Stimulated activated CD4-positive, alpha-beta T cell treated with anti-CD3 and anti-CD28 coated beads, Interleukin-4, amount 100 ng/mL, for 24 hours (primary cell): ENCODE measurements around the gene PRKCQ.
A peak's percentile ranks its signal among the peaks of the same experiment; 100 is the strongest.
"Not testable (repeated sequence)": the region's sequence is repeated elsewhere in the genome, so short reads cannot be mapped to it uniquely, and the experiment has no call there.

Experiments
- DNase-seq: peaks from one replicate; pipeline ENCODE4 v3.0.0-alpha.2; 2020

PRKCQ gene

DNA sequence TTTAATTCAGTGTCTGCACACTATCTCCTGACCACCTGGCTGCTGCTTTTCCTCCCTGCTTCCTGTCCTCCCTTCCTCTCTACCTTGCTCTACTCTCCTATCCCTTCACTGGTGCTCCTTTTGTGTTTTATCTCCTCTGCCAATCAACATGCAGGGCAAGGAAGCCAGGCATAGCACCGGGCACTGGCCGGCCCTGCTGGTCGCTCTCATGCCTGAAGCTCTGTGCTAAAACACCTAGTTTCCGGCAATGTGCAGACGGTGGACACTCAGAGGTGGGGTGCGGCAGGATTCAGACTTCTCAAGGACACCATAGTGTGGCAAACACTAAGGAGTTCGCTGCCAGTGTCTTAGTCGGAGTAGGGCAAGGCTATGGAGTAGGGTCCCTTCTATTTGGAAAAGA is 177.1 kb downstream of the PRKCQ start:
- no peak for DNase-seq

DNA sequence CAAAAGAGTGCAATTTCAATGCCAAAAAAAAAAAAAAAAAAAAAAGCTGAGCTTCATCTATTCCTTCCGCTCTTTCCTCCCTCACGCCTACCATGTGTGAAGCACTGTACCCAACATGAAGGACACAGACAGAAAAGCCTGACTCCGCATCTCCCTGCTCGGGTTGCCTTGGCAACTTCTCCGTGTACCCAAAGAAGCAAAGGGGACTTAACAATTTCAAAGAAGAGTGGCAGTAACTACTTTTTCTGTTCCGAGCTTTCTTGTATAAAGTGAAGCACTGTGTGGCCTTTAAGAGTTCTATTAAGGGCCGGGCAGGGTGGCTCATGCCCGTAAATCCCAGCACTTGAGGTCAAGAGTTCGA is 177.7 kb downstream of the PRKCQ start:
- no peak for DNase-seq

DNA sequence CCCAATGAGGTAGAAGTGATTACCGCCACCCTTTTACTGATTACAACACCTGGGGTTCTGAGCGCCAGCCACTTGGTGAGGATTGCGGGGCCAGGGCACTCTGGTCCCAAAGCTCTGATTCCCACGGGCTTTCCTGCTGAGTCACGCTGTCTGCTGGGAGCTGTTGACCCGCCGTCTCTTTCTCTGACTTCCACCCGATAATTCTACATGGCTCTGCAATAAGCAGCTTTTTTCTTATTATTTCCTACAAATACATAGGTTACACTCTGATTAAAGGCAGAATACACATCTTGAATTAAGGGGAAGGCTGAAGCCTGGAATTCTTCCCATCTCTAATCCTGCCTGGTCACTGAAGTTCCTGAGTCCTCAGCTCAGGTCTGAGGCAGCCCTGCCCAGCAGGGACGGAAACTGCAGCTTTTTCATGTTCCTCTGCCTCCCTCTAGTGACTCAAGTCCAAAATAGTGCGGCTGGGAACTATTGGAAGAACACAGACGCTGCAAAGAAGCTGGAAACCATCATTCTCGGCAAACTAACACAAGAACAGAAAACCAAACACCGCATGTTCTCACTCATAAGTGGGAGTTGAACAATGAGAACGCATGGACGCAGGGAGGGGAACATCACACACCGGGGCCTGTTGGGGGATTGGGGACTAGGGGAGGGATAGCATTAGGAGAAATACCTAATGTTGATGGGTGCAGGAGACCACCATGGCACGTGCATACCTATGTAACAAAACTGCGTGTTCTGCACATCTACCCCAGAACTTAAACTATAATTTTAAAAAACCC is 178.3 kb downstream of the PRKCQ start:
- peak; percentile 67 for DNase-seq

DNA sequence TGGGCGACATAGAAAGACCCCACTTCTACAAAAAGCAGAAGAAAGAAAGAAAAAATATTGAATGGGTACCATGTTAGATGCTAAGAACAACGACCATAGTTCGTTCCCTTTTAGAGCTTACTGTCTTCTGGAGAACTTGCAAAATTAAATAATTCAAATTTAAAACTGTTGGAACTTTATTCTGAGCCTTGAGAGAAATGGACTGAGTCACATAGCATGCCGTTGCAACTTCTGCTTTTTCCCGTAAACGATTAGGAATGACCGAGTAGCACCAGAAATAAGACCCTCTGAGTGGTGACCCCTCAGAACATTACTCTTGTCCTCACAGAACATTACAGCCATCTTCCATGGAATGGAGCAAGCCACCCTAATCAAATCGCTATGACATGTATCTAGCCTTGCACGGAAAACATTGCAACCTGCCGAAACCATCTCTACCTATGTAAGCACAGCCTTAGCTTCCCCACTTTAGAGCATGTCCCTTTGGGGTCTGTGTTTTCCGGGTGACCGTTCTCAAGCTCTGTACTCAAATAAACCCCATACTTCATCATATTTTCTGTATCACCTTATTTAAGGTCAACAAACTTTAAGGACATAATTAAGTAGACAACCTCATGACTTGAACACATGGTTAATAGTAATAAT is 179.1 kb downstream of the PRKCQ start:
- DNase-seq = no peak

DNA sequence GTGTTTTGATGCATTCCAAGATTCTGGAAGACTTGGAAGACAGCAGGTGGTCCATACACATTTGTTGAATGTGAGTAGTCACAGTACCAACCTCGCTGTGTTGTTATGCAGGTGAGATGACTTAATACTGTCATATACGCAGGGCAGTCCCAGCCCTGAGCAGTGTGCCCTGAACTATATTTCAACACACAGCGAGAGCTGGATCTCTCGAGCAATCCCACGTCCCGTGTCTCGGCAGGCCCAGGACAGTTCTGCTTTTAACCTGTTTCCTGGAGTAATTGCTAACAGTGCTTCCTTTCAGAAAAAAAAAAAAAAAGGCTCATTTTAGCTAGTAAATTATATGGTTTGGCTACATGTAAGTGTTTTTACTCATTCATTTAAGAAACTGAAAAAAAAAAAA is 179.7 kb downstream of the PRKCQ start:
- DNase-seq = no peak

DNA sequence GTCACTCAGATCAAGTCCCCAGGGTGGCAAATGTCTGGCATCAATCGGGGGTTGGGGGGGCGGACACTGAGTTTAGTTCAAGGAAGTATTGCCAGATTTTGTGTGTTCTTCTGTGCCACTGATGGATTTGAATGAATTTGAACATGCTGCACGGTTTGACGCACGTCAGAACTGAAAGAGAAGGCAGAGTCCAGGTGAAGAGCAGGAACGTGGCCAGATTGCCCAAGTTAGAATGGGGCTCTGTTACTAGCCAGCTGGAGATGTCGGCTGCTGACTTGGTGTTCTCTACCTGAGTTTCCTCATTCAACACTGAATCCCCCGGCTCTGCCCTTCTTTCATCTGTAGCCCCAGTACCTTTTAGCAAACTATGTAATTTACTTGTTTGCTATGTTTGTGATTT is 180.2 kb downstream of the PRKCQ start:
- no peak for DNase-seq

DNA sequence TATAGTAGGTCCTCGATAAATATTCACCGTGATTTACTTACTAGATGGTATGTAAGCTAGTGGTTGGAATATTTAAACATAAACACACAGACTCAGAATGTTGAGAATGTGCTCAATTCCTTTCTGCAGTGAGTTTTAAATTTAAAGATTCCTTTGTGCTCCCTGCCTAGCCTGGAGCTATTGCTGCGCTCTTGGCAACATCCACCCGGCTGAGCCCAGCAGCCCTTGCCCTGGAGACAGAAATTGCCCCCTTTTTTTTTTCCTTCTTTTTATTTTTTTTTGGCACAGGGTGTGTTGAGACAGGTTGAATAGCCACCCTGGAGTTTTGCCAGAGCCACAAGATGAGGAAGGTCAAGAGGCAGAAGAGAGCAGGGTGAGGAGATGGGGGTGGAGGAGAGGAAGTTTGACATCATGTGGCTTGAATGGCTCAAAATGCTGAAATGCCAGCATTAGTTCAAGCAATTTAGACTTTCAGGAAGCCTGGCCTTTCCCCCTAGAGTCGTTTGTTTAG is 180.8 kb downstream of the PRKCQ start:
- no peak for DNase-seq

DNA sequence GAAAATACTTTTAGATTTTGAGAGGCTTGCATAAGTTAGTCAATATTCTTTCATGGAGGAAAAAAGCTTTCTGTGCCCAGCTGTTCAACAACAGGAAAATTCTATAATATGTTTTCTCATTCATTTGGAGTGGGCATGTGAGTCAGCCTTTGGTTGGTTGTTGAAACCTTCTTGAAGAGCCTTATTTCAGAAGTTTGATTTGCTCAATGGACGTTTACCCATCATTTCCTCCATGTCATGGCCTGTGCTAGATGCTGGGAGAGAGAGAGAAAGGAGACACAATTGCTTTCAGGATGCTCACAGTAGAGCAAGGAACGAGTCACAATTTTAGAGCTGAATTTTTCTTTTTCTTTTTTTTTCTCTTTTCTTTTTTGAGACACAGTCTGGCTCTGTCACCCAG is 181.7 kb downstream of the PRKCQ start:
- no peak for DNase-seq

DNA sequence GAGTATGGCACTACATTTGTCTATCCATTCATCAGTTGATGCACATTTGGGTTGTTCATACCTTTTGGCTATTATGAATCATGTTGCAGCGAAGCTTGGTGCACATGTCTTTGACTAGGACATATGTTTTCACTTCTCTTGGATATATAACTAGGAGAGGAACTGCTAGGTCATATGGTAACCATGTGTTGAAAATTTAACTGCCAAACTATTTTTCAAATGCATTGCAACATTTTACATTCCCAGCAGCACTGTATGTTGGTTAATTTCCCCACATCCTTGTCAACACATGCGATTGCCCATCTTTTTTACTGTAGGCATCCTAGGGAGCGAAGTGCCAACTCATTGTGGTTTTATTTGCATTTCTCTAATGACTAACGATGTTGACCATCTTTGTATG is 183.4 kb downstream of the PRKCQ start:
- DNase-seq = no peak

DNA sequence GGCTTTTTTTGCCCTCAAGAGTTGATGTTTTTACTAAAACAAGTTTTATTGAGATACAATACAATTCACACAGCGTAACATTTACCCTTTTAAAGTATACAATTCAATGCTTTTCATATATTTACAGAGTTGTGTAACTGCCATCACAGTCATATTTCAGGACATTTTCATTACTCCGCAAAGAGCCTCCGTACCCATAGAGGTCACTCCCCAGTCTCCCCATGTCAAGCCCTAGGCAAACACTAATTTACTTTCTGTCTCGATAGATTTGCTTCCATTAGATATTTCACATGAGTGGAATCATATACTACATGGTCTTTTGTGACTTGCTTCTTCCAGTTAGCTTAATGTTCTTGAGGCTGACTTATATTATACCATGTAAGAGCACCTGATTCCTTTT is 183.8 kb downstream of the PRKCQ start:
- no peak for DNase-seq

DNA sequence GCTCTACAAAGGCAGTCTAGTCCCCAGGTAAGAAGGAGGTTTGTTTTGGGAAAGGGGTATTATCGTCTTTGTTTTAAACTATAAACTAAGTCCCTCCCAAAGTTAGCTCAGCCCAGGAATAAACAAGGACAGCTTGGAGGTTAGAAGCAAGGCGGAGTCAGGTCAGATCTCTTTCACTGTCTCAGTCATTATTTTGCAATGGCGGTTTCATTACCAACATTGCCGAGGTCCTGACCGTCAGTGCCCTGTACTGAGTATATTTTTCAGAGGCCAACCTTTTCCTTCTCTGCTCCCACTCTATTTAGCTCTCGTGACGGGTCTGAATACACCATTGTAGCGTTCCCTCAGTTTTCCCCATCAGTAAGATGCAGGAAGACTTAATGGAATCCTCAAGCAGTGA is 184.5 kb downstream of the PRKCQ start:
- no peak for DNase-seq

DNA sequence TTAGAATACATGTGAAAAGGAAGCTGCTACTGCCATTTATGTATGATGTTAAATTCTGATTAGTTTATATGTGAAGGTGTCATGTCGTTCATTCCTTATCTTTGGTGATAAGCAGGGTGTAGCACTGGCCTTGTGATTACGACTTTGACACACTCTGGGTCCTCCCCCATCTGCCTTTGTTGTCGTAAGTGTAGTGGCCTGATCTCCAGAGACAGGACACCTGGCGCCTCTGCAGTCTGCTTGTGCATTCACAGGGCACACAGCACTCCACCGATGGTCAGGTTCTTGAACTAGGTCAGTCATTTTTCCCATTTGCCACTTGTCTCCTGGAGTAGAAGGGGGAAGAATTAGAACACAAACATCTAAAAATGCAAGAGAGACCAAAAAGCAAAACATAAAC is 186.0 kb downstream of the PRKCQ start:
- no peak for DNase-seq

DNA sequence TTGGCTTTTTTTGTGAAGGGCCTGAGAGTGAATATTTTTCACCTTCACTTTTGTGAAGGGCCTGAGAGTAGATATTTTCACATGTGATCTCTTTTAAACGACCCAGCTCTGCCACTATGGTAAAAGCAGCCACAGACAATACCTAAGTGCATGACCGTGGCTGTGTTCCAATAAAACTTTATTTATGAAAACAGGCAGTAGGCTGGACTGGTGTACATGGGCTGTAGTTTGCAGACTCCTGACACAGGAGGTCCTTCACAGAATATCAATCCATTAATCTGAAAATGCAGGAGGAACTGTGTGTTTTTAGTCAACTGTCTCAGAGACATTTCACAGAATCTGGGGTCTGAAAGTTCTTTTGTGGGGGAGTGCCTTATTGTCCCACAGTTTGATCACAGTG is 186.9 kb downstream of the PRKCQ start:
- DNase-seq = no peak

DNA sequence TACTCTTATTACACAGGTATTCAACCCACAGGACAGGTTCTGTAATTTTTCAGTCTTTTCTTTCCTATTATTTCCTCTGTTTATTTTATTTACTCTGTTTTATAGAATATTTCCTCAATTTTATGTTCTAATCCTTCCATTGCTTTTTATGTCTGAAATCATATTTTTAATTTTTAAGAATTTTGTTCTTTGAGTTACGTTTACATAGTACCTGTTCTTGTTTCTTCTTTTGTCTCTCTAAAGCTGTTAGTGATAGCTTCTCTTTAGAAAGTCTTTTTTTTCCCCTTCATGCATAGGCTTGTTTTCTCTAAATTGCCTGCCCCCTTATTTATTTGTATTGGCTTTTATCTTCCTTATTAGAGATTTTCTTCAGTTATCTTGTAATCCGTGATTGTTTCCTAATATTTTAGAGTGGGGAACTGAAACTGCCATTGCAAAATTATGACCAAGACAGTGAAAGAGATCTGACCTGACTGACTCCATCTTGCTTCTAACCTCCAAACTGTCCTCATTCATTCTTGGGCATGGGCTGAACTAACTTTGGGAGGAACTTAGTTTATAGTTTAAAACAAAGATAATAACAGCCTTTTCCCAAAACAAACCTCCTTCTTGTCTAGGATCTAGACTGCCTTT is 189.7 kb downstream of the PRKCQ start:
- no peak for DNase-seq

DNA sequence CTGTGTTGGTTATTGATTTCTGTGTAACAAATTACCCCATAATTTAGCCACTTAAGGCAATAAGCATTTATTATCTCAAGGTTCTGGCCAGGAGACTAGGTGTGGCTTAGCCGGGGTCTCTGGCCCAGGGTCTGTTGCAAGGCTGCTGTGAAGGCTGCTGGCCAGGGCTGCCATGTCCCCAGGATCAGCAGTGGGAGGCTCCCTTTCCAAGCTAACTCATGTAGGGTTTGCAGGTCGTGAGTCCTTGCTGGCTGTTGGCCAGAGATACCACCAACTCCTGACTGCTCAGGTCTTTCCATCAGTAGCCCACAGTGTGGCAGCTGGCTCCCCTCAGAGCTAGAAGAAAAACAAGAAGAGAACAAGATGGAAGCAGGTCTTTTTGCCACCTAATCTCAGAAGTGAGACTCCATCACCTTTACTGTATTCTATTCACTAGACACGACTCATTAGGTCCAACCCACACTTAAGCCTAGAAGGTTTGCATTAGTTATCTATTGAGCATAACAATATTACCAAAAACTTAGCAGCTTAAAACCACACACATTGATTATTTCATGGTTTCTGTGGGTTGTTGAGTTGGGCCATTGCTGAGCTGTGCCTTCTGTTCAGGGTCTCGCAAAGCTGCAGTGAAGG is 191.7 kb downstream of the PRKCQ start:
- DNase-seq = no peak

DNA sequence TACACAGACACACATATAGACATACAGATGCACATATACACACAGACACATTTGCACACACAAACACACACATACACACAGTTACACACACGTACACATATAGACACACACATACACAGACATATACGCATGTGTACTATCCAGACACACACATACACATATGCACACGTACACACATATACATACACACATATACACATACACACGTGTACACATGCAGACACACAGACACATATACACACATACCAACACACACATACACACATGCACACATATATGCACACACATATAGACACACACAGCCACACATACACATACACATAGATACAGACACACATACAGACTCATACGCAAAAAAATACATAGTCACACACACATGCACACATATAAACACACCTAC is 193.1 kb downstream of the PRKCQ start:
- no peak for DNase-seq

DNA sequence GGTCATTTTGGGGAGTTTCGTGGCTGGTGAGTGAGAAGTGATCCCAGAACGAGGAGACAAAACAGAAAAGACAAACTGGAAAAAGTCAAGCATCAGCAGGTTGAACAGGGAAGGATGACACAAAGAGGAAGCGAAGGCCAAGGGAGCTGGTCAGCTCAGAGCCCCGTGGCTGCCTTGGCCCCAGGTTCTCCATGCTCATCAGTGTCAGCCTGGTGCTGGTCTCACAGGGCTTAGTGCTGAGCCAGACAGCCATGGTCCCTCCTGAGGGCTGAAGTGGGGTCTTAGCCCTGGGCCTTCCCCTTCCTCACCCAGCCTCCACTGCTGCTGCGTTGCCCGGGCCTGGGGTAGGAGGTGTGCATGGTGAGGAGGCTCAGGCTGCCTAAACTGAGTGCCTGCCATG is 193.7 kb downstream of the PRKCQ start:
- no peak for DNase-seq

DNA sequence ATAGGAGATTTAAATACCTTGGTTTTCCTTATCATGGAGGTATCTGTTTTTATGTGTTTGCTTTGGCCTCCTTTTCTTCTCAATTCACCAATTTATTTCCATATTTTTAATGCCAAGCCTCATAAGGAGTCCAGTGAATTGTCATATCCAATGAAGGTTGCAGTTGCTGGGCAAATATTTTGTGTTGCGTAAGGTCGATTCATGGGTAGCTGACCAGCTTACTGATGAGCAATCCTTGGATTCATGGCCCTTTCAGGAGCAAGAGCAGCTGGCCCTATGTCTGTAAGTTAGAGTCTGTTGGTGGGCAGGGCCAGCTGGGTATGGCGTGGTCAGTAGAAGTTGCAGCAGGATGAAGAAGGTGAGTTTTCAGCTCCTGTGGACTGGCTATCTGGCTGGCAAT is 194.4 kb downstream of the PRKCQ start:
- DNase-seq = no peak

DNA sequence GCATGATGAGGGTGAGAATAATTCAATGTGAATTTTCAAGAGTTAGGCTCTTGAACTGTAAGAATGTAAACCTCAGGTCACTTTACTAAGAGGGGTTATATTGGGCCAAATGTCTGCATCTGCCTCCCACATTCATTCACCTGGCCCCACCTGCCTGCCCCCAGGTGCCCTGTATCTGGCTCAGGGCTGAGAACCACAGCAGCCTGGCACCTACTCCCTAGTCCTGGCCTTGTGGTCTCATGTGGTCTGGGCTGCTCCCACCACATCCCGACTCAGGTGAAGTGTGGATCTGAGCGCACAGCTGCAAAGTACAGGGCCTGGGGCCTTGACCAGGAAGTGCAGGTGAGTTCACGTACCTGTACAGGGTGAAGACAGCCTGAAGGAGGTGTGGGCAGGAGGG is 195.2 kb downstream of the PRKCQ start:
- no peak for DNase-seq

DNA sequence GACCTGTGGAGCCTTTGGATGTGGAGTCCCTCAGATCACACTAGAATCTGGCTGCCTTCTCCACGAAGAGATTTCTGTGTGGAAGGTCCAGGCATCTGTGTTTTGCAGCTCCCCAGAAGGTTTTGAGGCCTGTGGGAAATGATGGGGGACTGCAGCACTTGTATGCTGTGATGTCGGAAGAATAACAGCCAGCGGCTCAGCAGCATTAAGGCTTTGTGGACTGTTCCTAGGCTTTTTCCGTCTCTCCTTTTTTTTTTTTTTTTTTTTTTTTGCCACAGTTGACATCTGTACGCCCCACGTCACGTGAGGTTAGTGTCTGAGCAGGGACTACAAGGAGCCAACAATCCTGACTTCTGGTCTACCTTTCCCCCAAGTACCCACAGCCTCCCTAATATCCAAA is 196.0 kb downstream of the PRKCQ start:
- DNase-seq = no peak

DNA sequence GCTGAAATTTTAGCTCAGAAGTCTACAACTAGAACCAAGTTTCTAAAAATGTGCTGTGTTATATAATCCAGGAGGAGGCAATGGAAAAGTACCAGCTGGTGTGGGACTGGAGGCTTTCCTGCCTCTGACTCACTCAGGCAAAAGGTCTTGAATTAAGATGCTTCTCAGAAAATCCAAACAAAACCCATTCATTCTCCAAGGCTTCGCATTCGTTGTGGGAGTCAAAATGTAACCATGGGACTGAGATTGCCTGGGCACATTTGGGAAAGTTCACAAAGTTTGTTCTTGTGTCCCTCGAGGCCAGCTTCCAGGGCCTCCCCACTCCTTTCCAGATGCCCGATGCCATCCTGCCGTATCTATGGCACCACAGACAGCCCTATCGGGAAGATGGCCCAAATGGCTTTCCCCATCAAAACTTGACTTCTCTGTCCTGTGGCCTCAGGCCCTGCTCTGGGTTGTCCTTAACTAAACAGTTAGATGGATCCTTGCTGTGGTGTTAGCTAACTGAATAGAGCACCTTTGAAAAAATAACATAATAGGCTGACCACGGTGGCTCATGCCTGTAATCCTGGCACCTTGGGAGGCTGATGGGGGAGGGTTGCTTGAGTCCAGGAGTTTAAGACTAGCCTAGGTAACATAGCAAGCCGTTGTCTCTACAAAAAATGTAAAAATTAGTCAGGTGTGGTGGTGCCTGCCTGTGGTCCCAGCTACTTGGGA is 196.8 kb downstream of the PRKCQ start:
- DNase-seq = no peak

DNA sequence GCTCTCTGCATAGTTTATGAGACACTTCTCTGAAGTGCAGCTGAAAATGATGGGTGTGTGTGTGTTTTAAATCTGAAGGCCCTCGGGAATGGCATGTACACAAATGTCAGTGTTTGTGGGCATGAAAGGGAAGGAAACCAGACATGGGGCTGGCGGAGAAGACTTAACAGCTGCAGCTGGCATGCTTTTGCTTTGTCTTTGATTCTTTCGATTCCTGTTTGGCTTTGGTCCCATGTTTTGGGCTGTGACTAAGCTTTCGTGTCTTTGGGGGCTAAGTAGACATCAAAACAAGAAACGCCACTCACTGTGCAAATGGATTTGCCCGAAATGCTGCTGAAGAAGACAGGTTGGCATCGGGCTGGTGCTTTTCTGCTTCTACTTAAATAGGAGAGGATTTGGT is 198.0 kb downstream of the PRKCQ start:
- peak; percentile 48 for DNase-seq

DNA sequence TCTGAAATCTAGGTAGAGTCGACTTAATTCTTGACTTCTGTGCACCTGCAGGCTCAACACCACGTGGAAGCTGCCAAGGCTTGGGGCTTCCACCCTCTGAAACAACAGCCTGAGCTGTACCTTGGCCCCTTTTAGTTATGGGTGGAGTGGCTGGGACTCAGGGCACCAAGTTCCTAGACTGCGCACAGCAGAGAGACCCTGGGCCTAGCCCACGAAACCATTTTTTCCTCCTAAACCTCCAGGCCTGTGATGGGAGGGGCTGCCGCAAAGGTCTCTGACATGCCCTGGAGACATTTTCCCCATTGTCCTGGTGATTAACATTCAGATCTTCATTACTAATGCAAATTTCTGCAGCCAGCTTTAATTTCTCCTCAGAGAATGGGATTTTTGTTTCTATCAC is 199.6 kb downstream of the PRKCQ start:
- DNase-seq = not testable (repeated sequence)
